Measurements from ENCODE around the gene MICAL1. TPM values are rescaled to one million over a fixed set of nuclear protein-coding genes. Genes with fewer than 3 reads are reported as not detected.

Gene MICAL1
- total RNA-seq, 2 experiments from 2014 or later, result 106 to 107 TPM

GRCh38 chr6:109457562-109457996 is 2.0 kb upstream of the MICAL1 start:
- intact Hi-C loops (cut with DNase I, micrococcal nuclease), result loop anchor here (10.0 kb wide), 2 partner anchors 237 to 1627 kb away; partner anchors contain the start of genes AK9 (in 1 of the 2), FIG4 (in 1 of the 2) and SLC16A10 (in 1 of the 2)
- H3K9me3 ChIP-seq (ENCODE audit: control insufficient read depth in 1 of 2, insufficient read depth in 1 of 2, low read length in 2 of 2), result no peaks in the 10 kb centered on the region
- H3K27ac ChIP-seq (ENCODE audit: low read depth in 1 of 2, low read length in 2 of 2), result no peak overlapping the region
- H3K36me3 ChIP-seq (ENCODE audit: insufficient read depth, low read length), result peaks cover 24% of the 10 kb centered on the region
- Mint-ChIP-seq H3K36me3 (ENCODE audit: low read depth) (peaks cover 29% of the 10 kb centered on the region), H3K27me3 (no peaks in the 10 kb centered on the region), H3K9me3 (no peaks in the 10 kb centered on the region), H3K4me1 (ENCODE audit: low read depth) (peaks cover 60% of the 10 kb centered on the region), H3K27ac (peak overlapping the region; percentile 31), H3K4me3 (peak overlapping the region; percentile 84)
- H3K27me3 ChIP-seq (ENCODE audit: control insufficient read depth in 1 of 2, insufficient read depth in 2 of 2, low read length in 2 of 2), result no peaks in the 10 kb centered on the region
- CTCF ChIA-PET, result interaction anchor here (0.8 to 5.8 kb wide), 2 partner anchors 16 to 28 kb away, joined by 3 to 42 read pairs; partner anchors contain the start of genes PPIL6 and SMPD2
- POLR2A ChIA-PET, result interaction anchor here (0.8 to 9.5 kb wide), 7 partner anchors 14 to 899 kb away, joined by 3 to 137 read pairs (median 11); partner anchors contain the start of genes CD164, PPIL6, SMPD2 and ZBTB24
- ATAC-seq (ENCODE audit: poor library complexity) (no peak), DNase-seq (peak in 1 of 14 experiments; percentile 32)
- no peak overlapping the region for H3K4me3 ChIP-seq (ENCODE audit: low read length)
- peaks cover 59% of the 10 kb centered on the region for H3K4me1 ChIP-seq (ENCODE audit: insufficient read depth, low read length)
- no peak for TF ChIP-seq CTCF (IDR thresholded peaks at IDR 0.05)

GRCh38 chr6:109456710-109457561 is 1.4 kb upstream of the MICAL1 start:
- Histone ChIP-seq H3K27ac (ENCODE audit: low read depth in 1 of 2, low read length in 2 of 2) (peak overlapping the region in 1 of 2 donors; percentile 22), H3K36me3 (ENCODE audit: insufficient read depth, low read length) (peaks cover 21% of the 10 kb centered on the region), H3K9me3 (ENCODE audit: control insufficient read depth in 1 of 2, insufficient read depth in 1 of 2, low read length in 2 of 2) (no peaks in the 10 kb centered on the region), H3K4me1 (ENCODE audit: insufficient read depth, low read length) (peaks cover 64% of the 10 kb centered on the region), H3K4me3 (ENCODE audit: low read length) (no peak overlapping the region), H3K27me3 (ENCODE audit: control insufficient read depth in 1 of 2, insufficient read depth in 2 of 2, low read length in 2 of 2) (no peaks in the 10 kb centered on the region)
- Mint-ChIP-seq H3K27me3 (no peaks in the 10 kb centered on the region), H3K27ac (peak overlapping the region; percentile 31), H3K4me1 (ENCODE audit: low read depth) (peaks cover 60% of the 10 kb centered on the region), H3K4me3 (peak overlapping the region; percentile 84), H3K36me3 (ENCODE audit: low read depth) (peaks cover 29% of the 10 kb centered on the region), H3K9me3 (no peaks in the 10 kb centered on the region)
- ChIA-PET POLR2A (interaction anchor here (0.6 to 9.5 kb wide), 9 partner anchors 14 to 1358 kb away, joined by 3 to 137 read pairs (median 6); partner anchors contain the start of genes CD164, CDK19, PPIL6 and SMPD2), CTCF (interaction anchor here (0.8 to 5.8 kb wide), 4 partner anchors 15 to 74 kb away, joined by 3 to 42 read pairs (median 8); partner anchors contain the start of genes CD164, PPIL6 and SMPD2)
- intact Hi-C loops (cut with DNase I, micrococcal nuclease), result loop anchor here (10.0 kb wide), 2 partner anchors 238 to 1628 kb away; partner anchors contain the start of genes AK9 (in 1 of the 2), FIG4 (in 1 of the 2) and SLC16A10 (in 1 of the 2)
- TF ChIP-seq CTCF (IDR thresholded peaks at IDR 0.05), result no peak
- peak in 1 of 14 experiments; percentile 39 for DNase-seq
- no peak for ATAC-seq (ENCODE audit: poor library complexity)

GRCh38 chr6:109456111-109456583 is 575 bp upstream of the MICAL1 start:
- Mint-ChIP-seq H3K36me3 (ENCODE audit: low read depth) (peaks cover 28% of the 10 kb centered on the region), H3K27ac (peak overlapping the region; percentile 31)
- CTCF ChIA-PET, result interaction anchor here (0.6 to 5.8 kb wide), 5 partner anchors 8 to 73 kb away, joined by 3 to 42 read pairs (median 3); partner anchors contain the start of genes CD164, PPIL6 and SMPD2

More at GRCh38 chr6:109456111-109456583, 575 bp upstream of the MICAL1 start:
- Mint-ChIP-seq H3K4me3 (peak overlapping the region; percentile 84), H3K9me3 (no peaks in the 10 kb centered on the region), H3K4me1 (ENCODE audit: low read depth) (peaks cover 62% of the 10 kb centered on the region), H3K27me3 (no peaks in the 10 kb centered on the region)
- peak overlapping the region; percentile 28 to 61 for H3K27ac ChIP-seq (ENCODE audit: low read depth in 1 of 2, low read length in 2 of 2)
- H3K9me3 ChIP-seq (ENCODE audit: control insufficient read depth in 1 of 2, insufficient read depth in 1 of 2, low read length in 2 of 2), result no peaks in the 10 kb centered on the region
- intact Hi-C loops (cut with DNase I, micrococcal nuclease), result loop anchor here (10.0 kb wide), 2 partner anchors 239 to 1629 kb away; partner anchors contain the start of genes AK9 (in 1 of the 2), FIG4 (in 1 of the 2) and SLC16A10 (in 1 of the 2)
- ATAC-seq (ENCODE audit: poor library complexity) (no peak), DNase-seq (no peak)
- H3K4me3 ChIP-seq (ENCODE audit: low read length), result peak overlapping the region; percentile 97
- H3K27me3 ChIP-seq (ENCODE audit: control insufficient read depth in 1 of 2, insufficient read depth in 2 of 2, low read length in 2 of 2), result no peaks in the 10 kb centered on the region
- peaks cover 70% of the 10 kb centered on the region for H3K4me1 ChIP-seq (ENCODE audit: insufficient read depth, low read length)
- POLR2A ChIA-PET, result interaction anchor here (1.1 to 9.5 kb wide), 7 partner anchors 9 to 897 kb away, joined by 3 to 137 read pairs (median 11); partner anchors contain the start of genes CD164, PPIL6, SESN1 and SMPD2
- no peak for TF ChIP-seq CTCF (IDR thresholded peaks at IDR 0.05)
- peaks cover 21% of the 10 kb centered on the region for H3K36me3 ChIP-seq (ENCODE audit: insufficient read depth, low read length)
